AG10803 (cell line): Measurements from ENCODE around the gene PSMB7.
A peak's percentile ranks its signal among the peaks of the same experiment; 100 is the strongest.

ENCODE experiments used
- DNase-seq: peaks from one replicate; pipeline ENCODE4 v3.0.0; 2010; ENCODE audit warnings: low read depth
- H3K4me3 ChIP-seq: 2 replicates; pipeline ENCODE4 v1.5.1; 2011; ENCODE audit warnings: mild to moderate bottlenecking, low read length, control low read depth
- TF ChIP-seq, protein P1 (sequence below): conservative IDR thresholded peaks from 2 replicates; pipeline ENCODE4 v1.5.1; 2011; ENCODE audit warnings: mild to moderate bottlenecking, low read length, control low read depth, inconsistent platforms

PSMB7 gene

DNA sequence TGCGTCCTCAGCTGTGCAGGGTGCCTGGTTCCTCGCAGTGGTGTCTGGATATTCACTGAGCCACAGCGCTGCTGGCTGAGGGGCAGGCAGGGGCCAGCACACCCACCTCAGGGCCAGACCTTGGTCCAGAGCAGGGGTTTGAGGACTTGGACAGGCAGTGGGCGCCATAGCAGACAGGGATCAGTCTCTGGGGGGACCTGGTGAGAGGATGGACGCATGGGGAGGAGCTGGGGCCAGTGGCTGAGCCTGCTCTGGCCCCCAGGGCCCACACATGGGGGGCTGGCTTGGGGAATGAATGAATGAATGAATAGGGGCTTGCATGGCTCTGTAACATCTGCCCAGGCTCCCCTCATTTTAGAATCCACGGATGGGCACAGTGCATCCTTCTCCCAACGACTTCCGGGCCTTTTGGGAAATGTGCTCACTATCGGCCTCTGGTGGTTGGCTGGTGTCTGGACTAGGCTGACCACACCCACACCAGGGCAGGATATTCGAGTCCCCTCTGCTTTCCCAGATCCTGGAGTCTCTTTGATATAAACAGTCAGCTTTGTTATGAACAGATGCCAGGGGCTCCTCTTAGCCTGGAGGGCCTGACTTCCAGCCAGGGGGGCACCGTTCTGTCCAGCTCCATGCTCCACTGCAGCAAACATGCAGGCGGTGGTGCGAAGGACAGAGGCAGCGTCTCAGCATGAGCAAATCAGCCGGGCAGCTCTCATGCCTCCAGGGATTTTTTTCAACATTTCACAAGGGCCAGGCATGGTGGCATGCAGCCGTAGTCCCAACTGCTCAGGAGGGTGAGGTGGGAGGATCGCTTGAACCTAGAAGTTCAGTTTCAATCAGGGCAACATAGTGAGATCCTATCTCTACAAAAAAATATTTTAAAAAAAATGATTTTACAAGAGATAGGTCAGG lies 94.9 kb downstream of the PSMB7 start:
- TF ChIP-seq, protein P1, sequence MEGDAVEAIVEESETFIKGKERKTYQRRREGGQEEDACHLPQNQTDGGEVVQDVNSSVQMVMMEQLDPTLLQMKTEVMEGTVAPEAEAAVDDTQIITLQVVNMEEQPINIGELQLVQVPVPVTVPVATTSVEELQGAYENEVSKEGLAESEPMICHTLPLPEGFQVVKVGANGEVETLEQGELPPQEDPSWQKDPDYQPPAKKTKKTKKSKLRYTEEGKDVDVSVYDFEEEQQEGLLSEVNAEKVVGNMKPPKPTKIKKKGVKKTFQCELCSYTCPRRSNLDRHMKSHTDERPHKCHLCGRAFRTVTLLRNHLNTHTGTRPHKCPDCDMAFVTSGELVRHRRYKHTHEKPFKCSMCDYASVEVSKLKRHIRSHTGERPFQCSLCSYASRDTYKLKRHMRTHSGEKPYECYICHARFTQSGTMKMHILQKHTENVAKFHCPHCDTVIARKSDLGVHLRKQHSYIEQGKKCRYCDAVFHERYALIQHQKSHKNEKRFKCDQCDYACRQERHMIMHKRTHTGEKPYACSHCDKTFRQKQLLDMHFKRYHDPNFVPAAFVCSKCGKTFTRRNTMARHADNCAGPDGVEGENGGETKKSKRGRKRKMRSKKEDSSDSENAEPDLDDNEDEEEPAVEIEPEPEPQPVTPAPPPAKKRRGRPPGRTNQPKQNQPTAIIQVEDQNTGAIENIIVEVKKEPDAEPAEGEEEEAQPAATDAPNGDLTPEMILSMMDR: peak; percentile 95
- no peak overlapping the region for H3K4me3 ChIP-seq
- DNase-seq: peak; percentile 56

DNA sequence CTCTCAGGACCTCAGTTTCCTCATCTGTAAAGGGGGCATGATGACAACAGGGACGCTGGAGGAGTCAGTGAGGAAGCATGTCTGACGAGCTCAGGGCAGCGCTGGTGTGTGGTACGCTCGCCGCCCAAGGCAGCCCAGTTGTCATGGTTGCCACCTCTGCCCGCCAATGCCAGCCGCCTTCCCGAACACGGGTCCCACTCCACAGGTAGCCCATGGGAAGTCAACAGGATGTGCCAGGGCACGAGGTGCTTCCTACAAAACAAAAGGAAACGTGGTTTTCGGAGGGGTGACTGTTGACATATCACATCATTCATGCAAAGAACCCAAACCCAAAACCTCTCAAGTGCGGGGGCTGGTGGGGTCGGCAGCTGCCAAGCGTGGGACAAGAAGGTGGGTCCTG lies 99.4 kb downstream of the PSMB7 start:
- no peak for DNase-seq
- TF ChIP-seq, protein P1: no peak
- no peak overlapping the region for H3K4me3 ChIP-seq

DNA sequence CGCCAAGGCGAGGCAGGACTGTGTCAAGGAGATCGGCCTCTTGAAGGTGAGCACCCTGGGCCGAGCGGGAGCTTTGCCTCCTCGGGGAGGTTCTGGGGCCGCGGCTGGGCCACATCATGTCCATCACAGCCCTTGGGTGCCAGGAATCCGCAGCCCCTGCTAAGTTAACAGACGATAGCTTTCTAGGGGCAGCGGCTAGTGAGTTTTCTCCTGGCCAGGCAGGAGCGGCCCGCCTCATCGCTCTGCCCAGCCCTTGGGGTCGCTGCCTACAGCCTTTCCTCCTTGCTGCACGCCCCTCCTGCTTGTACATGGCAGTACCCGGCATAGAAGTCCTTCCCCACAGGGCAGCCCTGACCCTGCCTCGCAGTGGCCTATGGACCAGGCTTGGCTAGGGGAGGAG lies 101.3 kb downstream of the PSMB7 start:
- TF ChIP-seq, protein P1: no peak

DNA sequence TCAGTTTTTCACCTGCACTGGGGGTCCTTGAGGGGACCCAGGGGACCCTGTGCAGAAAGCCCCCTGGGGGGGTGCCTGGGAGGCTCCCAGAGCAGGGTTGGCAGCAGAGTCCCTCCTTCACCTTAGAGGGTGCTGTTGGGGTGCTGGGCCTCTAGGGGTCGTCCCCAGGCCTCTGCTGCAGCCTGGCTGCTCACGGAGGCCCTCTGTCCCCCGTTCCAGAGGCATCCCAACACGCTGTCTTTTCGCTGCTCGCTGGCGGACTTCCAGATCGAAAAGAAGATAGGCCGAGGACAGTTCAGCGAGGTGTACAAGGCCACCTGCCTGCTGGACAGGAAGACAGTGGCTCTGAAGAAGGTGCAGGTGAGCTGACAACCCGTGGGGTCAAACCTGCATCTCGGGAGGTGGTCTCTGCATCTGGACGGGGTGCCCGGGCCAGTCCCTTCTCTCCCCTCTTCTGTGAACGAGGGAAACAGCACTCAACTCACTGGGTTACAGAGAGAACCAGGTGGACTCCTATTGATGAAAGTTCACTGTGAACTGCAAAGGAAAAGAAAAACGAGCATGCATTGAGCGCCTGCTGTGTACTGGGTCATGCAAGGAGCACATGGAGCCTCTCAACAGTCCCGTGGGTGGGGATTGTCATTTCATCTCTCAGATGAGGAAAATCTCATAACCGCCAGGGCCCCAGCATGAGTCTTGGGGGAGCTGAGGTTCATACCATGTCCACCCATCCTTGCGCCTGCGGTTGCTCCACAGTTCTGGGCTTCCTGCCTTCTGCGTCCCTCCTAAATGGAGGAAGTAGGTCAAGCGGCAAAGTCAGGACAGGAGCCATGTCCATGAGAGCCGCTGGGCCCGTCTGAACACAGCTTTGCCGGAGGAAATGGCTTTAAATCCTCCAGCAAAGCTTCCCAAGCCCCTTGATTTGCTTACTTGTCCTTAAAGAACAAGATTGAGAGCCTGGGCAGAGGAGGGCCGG lies 102.7 kb downstream of the PSMB7 start:
- DNase-seq: no peak
- no peak overlapping the region for H3K4me3 ChIP-seq
- TF ChIP-seq, protein P1: 0 out of 2 replicates have a peak, but pooled peaks have one; percentile 6

More for the DNA sequence above, 101.3 kb downstream of the PSMB7 start:
- H3K4me3 ChIP-seq: no peak overlapping the region
- no peak for DNase-seq

DNA sequence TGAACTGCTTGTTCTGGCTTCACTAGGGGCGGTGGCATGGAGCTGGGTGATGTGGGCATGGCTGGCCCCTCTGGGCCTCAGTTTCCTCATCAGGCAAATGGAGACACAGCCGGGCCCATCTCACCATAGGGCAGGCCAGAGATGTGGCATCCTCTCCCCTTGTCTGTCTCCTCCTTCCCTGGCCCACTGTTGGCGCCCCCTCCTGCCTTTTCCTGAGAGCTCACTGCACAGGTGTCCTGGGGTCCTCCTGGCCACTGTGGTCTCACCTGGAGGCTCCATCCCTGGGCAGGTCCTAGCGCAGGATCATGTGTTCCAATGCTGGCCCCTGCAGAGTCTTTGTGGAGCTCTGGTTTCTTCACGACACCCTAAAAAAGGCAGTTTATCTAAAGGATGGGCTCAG lies 104.0 kb downstream of the PSMB7 start:
- TF ChIP-seq, protein P1: no peak
- H3K4me3 ChIP-seq: no peak overlapping the region
- DNase-seq: no peak

DNA sequence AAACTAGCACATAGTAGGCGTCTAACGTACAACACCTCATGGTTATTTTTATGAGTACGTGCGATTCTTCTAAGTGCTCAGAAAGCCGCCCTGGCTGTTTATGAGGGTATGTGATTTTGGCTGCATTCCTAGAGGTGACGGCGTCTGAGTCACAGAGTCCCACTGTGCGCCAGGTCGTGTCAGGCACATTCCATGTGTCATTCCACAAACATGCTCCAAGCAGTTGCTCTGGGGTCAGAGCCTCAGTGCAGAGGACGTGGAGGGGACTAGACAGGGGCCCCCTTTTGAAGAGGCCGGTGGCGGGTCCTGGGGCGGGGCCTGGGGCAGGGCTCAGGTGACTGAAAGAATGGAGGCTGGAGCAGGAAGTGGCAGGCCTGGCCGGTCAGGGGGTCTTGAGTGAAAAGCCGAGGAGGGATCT lies 105.6 kb downstream of the PSMB7 start:
- DNase-seq: peak; percentile 96
- no peak overlapping the region for H3K4me3 ChIP-seq
- TF ChIP-seq, protein P1: no peak
